HK-2 (cell line): ENCODE results near the gene SMIM21.

Experiments used
- DNase-seq: peaks from one replicate; pipeline ENCODE4 v3.0.0-alpha.2; 2018; ENCODE audit not compliant: unreplicated experiment

SMIM21 gene

GRCh38 chr18:75377258-75377657, 50.2 kb downstream of the SMIM21 start:
- DNase-seq = no peak

GRCh38 chr18:75376004-75376403, 51.5 kb downstream of the SMIM21 start:
- DNase-seq = no peak

GRCh38 chr18:75375341-75375740, 52.2 kb downstream of the SMIM21 start:
- DNase-seq = no peak

GRCh38 chr18:75374466-75374865, 53.0 kb downstream of the SMIM21 start:
- no peak for DNase-seq

GRCh38 chr18:75369026-75369721, 58.3 kb downstream of the SMIM21 start:
- no peak for DNase-seq

GRCh38 chr18:75365837-75366236, 61.7 kb downstream of the SMIM21 start:
- no peak for DNase-seq

- no peak for DNase-seq
These were observed 62.3 kb downstream of the SMIM21 start for GRCh38 chr18:75365254-75365629.

GRCh38 chr18:75364512-75365253, 62.8 kb downstream of the SMIM21 start:
- DNase-seq = no peak

GRCh38 chr18:75363446-75364225, 63.9 kb downstream of the SMIM21 start:
- DNase-seq = no peak

GRCh38 chr18:75362435-75362834, 65.1 kb downstream of the SMIM21 start:
- no peak for DNase-seq

GRCh38 chr18:75360941-75361340, 66.6 kb downstream of the SMIM21 start:
- DNase-seq = no peak

- no peak for DNase-seq
These were observed 67.3 kb downstream of the SMIM21 start for GRCh38 chr18:75360215-75360614.
